Lung (tissue), 12 donors: ENCODE data around the gene FBXL13. TPM values are rescaled to one million over a fixed set of nuclear protein-coding genes. Genes with fewer than 3 reads are reported as not detected.
"Not testable (repeated sequence)": the region's sequence is repeated elsewhere in the genome, so short reads cannot be mapped to it uniquely, and the experiment has no call there.

ENCODE experiments used
- ATAC-seq: fragments of 200-7000 bp; cut with Tn5 transposase; one replicate; pipeline ENCODE4 v1.9.1; 2020; ENCODE audit warnings: moderate number of reproducible peaks; ENCODE audit not compliant: insufficient read depth, low FRiP score
- DNase-seq, 3 donors: peaks; one replicate each; pipeline ENCODE4 v3.0.0-alpha.2; 2013 to 2017
- H3K27ac ChIP-seq, 2 donors: one replicate each; pipeline ENCODE4 v1.5.1; 2013; ENCODE audit warnings: mild to moderate bottlenecking in 2 of 2, moderate library complexity in 2 of 2, control low read depth in 1 of 2, inconsistent platforms in 1 of 2, low read depth in 1 of 2, low read length in 1 of 2
- H3K27me3 ChIP-seq, 3 donors: one replicate each; pipeline ENCODE4 v1.5.1; 2013; ENCODE audit warnings: low read length in 2 of 3; ENCODE audit not compliant: control insufficient read depth in 3 of 3, insufficient read depth in 3 of 3
- H3K36me3 ChIP-seq, 4 donors: one replicate each; pipeline ENCODE4 v1.5.1; 2013; ENCODE audit warnings: low read length in 4 of 4, mild to moderate bottlenecking in 1 of 4, moderate library complexity in 1 of 4; ENCODE audit not compliant: control insufficient read depth in 4 of 4, insufficient read depth in 4 of 4
- H3K4me1 ChIP-seq, 5 donors: one replicate each; pipeline ENCODE4 v1.5.1; 2013; ENCODE audit warnings: low read length in 5 of 5, mild to moderate bottlenecking in 2 of 5, moderate library complexity in 1 of 5; ENCODE audit not compliant: control insufficient read depth in 5 of 5, insufficient read depth in 5 of 5
- H3K4me3 ChIP-seq: one replicate; pipeline ENCODE4 v1.5.1; 2013; ENCODE audit warnings: mild to moderate bottlenecking, control low read depth, moderate library complexity
- H3K9ac ChIP-seq, 2 donors: one replicate each; pipeline ENCODE4 v1.5.1; 2013; ENCODE audit warnings: low read length in 2 of 2, control low read depth in 1 of 2; ENCODE audit not compliant: insufficient read depth in 1 of 2
- H3K9me3 ChIP-seq, 4 donors: one replicate each; pipeline ENCODE4 v1.5.1; 2013; ENCODE audit warnings: low read length in 3 of 4, mild to moderate bottlenecking in 1 of 4, moderate library complexity in 1 of 4; ENCODE audit not compliant: control insufficient read depth in 4 of 4, insufficient read depth in 3 of 4
- WGBS, 2 donors: extraction: QIAGEN DNeasy Blood & Tissue Kit; methylation state at CpG; one replicate each; pipeline ENCODE4 v1.1.7; 2013; 5-methylcytosine and 5-hydroxymethylcytosine counted together
- polyA plus RNA-seq, 2 donors: library from polyadenylated mRNA; stranded (reverse); fragments of 200-250 nt; gene quantifications; one replicate each; pipeline ENCODE4 v1.2.1, GENCODE V29; 2013
- total RNA-seq, 2 donors: library from RNA; depleted of rRNA in 1 of 2; stranded (reverse); fragments of >200 nt in 1 of 2; gene quantifications; one replicate each; pipeline ENCODE4 v1.2.1, GENCODE V29; 2014 to 2021
- TF ChIP-seq, protein P1 (sequence below): IDR thresholded peaks from 2 replicates; pipeline ENCODE4 v1.5.1; 2012; ENCODE audit warnings: mild to moderate bottlenecking; ENCODE audit errors: control extremely low read depth, extremely low read depth
- donor health status: control.
- donor health status: control.
- donor health status: Bipolar disorder and iron deficiency.
- donor health status: healthy.
- donor health status: DM: yes; HTN: yes; CAD: no.

FBXL13 gene
- total and polyA plus RNA-seq, 4 donors: 0.61 to 12.3 (median 3.7) TPM

GRCh38 chr7:102912742-102913141 lies 161.9 kb downstream of the FBXL13 start, which contains the start of gene LRRC17:
TSS of gene LRRC17 (plus strand) at chr7:102913000. CDS start at chr7:102933914, 20,914 bp downstream.
- peak; percentile 93 to 99 (median 99) for DNase-seq
- Histone ChIP-seq H3K36me3 (no peaks in the 10 kb centered on the region), H3K4me1 (peaks cover 0 to 32% (median 7%) of the 10 kb centered on the region in 5 donors), H3K27me3 (no peaks in the 10 kb centered on the region), H3K4me3 (no peak within 1 kb of the TSS), H3K9ac (peak within 1 kb of the TSS in 1 of 2 donors; percentile 98), H3K9me3 (no peaks in the 10 kb centered on the region), H3K27ac (no peak within 1 kb of the TSS)
- TF ChIP-seq, protein P1, sequence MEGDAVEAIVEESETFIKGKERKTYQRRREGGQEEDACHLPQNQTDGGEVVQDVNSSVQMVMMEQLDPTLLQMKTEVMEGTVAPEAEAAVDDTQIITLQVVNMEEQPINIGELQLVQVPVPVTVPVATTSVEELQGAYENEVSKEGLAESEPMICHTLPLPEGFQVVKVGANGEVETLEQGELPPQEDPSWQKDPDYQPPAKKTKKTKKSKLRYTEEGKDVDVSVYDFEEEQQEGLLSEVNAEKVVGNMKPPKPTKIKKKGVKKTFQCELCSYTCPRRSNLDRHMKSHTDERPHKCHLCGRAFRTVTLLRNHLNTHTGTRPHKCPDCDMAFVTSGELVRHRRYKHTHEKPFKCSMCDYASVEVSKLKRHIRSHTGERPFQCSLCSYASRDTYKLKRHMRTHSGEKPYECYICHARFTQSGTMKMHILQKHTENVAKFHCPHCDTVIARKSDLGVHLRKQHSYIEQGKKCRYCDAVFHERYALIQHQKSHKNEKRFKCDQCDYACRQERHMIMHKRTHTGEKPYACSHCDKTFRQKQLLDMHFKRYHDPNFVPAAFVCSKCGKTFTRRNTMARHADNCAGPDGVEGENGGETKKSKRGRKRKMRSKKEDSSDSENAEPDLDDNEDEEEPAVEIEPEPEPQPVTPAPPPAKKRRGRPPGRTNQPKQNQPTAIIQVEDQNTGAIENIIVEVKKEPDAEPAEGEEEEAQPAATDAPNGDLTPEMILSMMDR: no peak
- WGBS, 2 donors: 24 to 30% methylated on average over 6 of the region's 6 CpGs
- ATAC-seq: no peak

DNA sequence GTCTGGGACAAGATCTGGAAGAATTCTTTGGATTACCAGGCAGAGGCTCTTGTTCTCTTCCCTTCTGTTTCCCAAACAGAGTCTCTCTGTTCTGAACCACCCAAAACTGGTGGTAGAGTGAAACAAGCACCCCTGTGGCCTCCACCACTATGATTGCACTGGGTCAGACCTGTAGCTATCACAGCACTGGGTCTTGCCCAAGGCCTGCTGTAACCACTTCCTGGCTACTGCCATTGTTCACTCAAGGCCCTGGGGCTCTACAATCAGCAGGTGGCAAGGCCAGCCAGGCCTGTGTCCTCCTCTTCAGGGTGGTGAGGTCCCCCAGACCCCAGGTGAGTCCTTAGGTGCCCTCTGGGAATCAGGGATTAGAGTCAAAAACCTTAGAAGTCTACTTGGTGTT lies 165.9 kb downstream of the FBXL13 start:
- Histone ChIP-seq H3K9ac (no peak overlapping the region), H3K36me3 (no peaks in the 10 kb centered on the region), H3K4me3 (no peak overlapping the region), H3K9me3 (no peaks in the 10 kb centered on the region), H3K27me3 (no peaks in the 10 kb centered on the region), H3K4me1 (peaks cover 0 to 18% (median 3%) of the 10 kb centered on the region in 5 donors), H3K27ac (no peak overlapping the region)
- DNase-seq (no peak), ATAC-seq (no peak)
- TF ChIP-seq, protein P1: no peak

- not testable (repeated sequence) for H3K9ac ChIP-seq, DNase-seq, ATAC-seq, H3K4me3 ChIP-seq, H3K27ac ChIP-seq, H3K27me3 ChIP-seq, H3K9me3 ChIP-seq, H3K36me3 ChIP-seq, H3K4me1 ChIP-seq
- whole genome bisulfite sequencing, 2 donors: 94 to 100% methylated on average over 1 of the region's 1 CpG
Observed at GRCh38 chr7:102903576-102903975, 171.0 kb downstream of the FBXL13 start.

DNA sequence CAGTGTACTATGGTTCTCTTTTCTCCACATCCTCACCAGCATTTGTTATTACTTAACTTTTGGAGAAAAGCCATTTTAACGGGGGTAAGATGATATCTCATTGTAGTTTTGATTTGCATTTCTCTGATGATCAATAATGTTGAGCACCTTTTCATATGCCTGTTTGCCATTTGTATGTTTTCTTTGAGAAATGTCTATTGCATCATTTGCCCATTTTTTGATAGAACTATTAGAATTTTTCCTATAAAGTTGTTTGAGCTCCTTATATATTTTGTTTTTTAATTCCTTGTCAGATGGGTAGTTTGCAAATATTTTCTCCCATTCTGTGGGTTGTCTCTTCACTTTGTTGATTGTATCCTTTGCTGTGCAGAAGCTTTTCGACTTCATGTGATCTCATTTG lies 172.5 kb downstream of the FBXL13 start:
- ATAC-seq, H3K27ac ChIP-seq, H3K9me3 ChIP-seq, H3K27me3 ChIP-seq, DNase-seq, H3K9ac ChIP-seq, H3K4me3 ChIP-seq, H3K36me3 ChIP-seq: not testable (repeated sequence)
- H3K4me1 ChIP-seq: peaks cover 0 to 16% (median 4%) of the 10 kb centered on the region in 5 donors
- 74 to 83% methylated on average over 2 of the region's 2 CpGs for WGBS, 2 donors

DNA sequence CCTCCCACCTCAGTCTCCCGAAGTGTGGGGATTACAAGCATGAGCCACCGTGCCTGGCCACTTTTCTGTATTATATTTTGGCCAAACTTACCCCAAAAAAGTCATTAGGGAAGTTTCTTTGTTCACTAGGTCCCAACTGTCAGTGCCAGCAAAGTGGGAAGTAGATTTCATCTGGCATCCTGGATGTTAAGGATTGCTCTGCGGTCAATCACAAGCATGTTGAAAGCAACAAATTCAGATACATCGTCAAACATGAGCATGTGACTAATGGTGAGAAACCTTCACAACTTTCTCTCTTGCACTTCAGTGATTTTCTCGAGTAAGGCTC lies 176.1 kb downstream of the FBXL13 start:
- no peak overlapping the region for H3K4me3 ChIP-seq
- H3K27me3 ChIP-seq: no peaks in the 10 kb centered on the region
- H3K27ac ChIP-seq: no peak overlapping the region
- H3K36me3 ChIP-seq: peaks cover 0 to 1% (median 0%) of the 10 kb centered on the region in 4 donors
- TF ChIP-seq, protein P1: no peak
- DNase-seq (no peak), ATAC-seq (no peak)
- peaks cover 0 to 25% (median 5%) of the 10 kb centered on the region in 5 donors for H3K4me1 ChIP-seq
- 29 to 63% methylated on average over 5 of the region's 5 CpGs for WGBS, 2 donors
- H3K9ac ChIP-seq: no peak overlapping the region
- H3K9me3 ChIP-seq: no peaks in the 10 kb centered on the region
